Measurements from ENCODE around the gene TMEM219.

The TMEM219 gene

DNA sequence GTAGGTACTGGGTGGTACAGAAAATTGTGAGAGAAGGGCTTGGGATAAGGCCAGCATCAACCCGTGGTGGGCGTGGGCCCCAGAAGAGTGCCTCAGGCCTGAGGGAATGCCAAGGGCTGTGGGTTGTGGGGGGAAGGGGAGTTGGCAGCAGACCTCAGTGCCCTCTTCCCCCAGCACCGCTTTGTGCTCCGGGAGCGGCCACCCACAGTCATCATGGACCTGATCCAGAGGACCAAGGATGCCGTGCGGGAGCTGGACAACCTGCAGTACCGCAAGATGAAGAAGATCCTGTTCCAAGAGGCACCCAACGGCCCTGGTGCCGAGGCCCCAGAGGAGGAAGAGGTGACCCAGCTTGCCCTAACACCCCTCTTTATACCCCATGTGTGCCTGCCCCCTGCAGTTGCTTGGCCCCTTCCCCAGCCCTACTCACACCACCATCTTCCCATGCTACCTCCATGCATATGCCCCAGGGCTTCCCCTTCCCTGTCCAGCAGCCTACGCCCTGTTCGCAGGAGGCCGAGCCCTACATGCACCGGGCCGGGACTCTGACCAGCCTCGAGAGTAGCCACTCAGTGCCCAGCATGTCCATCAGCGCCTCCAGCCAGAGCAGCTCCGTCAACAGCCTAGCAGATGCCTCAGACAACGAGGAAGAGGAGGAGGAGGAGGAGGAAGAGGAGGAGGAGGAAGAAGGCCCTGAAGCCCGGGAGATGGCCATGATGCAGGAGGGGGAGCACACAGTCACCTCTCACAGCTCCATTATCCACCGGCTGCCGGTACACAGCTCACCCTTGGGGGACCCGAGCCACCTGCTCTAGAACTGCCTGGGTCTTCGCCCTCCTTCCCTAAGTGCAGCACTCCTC, 20.9 kb downstream of the TMEM219 start:
- no peak for DNase-seq (ENCODE audit: low read depth, low spot score)

GRCh38 chr16:29983420-29984136, 21.7 kb downstream of the TMEM219 start:
- DNase-seq (ENCODE audit: low read depth, low spot score) = no peak

GRCh38 chr16:29984137-29984763, 22.4 kb downstream of the TMEM219 start:
- DNase-seq (ENCODE audit: low read depth, low spot score) = no peak

DNA sequence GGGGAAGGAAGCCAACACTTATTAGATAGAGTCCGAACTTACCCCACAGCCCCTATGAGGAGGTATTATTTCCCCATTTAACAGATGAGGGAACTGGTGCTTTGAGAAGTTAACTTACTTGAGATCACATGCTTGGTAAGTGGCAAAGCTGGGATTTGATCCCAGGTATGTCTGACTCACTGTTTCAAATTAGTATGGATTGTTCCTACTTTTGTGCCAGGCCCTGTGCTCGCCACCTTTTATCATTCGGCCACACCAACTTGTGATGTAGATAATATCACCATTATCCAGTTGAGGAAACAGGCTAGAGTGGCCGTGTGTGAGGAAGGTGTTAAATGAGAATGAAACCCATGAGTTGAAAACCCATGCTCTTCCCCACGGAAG, 22.9 kb downstream of the TMEM219 start:
- DNase-seq (ENCODE audit: low read depth, low spot score) = no peak

DNA sequence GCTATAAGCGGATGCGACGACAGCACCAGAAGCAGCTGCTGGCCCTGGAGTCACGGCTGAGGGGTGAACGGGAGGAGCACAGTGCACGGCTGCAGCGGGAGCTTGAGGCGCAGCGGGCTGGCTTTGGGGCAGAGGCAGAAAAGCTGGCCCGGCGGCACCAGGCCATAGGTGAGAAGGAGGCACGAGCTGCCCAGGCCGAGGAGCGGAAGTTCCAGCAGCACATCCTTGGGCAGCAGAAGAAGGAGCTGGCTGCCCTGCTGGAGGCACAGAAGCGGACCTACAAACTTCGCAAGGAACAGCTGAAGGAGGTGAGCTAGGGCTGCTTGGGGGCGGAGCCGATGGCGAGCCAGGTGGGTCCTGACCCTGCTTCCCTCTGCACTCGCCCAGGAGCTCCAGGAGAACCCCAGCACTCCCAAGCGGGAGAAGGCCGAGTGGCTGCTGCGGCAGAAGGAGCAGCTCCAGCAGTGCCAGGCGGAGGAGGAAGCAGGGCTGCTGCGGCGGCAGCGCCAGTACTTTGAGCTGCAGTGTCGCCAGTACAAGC, 23.5 kb downstream of the TMEM219 start:
- DNase-seq (ENCODE audit: low read depth, low spot score) = no peak

- DNase-seq (ENCODE audit: low read depth, low spot score) = no peak
Observed at GRCh38 chr16:29986231-29986630, 24.4 kb downstream of the TMEM219 start.

DNA sequence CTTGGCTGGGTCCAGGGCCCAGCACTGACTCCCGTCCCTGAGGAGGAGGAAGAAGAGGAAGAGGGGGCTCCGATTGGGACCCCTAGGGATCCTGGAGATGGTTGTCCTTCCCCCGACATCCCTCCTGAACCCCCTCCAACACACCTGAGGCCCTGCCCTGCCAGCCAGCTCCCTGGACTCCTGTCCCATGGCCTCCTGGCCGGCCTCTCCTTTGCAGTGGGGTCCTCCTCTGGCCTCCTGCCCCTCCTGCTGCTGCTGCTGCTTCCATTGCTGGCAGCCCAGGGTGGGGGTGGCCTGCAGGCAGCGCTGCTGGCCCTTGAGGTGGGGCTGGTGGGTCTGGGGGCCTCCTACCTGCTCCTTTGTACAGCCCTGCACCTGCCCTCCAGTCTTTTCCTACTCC, 25.1 kb downstream of the TMEM219 start:
- DNase-seq (ENCODE audit: low read depth, low spot score) = no peak

GRCh38 chr16:29987371-29988085, 25.6 kb downstream of the TMEM219 start:
- DNase-seq (ENCODE audit: low read depth, low spot score) = no peak

DNA sequence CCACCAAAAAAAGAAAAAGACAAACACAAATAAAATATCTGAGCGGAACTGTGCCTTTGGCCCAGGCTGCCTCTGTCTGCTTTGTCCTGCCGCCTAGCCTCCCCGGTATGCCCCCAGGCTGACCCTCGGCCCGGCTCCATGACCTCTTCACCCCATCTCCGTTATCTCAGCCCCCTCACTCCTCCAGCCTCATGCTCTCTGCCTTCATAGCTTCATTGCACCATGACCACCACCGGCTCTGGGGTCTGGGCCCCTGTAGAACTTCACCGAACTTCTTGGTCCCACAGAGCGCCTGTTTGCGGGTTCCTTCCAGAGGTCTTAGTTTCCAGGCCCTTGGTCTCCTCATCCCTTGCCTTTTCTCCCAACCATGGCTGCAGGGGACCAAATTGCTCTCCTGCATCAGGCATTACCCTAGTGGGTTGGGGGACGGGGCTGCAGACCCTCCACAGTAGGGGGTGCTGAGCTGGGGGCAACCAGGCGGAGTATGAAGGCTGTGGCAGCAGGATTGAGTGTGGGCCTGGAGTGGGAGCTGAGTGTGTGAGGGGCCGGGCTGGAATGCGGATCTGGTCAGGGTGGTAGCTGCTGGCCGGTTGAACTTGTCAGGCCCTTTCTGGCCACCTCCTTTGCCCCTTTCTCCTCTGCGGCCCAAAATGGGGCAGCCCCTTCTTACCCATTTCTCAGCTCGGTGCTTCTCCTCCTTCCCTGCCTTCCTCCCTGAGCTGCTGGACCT, 26.6 kb downstream of the TMEM219 start:
- no peak for DNase-seq (ENCODE audit: low read depth, low spot score)

- DNase-seq (ENCODE audit: low read depth, low spot score) = no peak
Observed at GRCh38 chr16:29989111-29989858, 27.4 kb downstream of the TMEM219 start.

GRCh38 chr16:29990034-29990433, 28.2 kb downstream of the TMEM219 start:
- DNase-seq (ENCODE audit: low read depth, low spot score) = no peak

DNA sequence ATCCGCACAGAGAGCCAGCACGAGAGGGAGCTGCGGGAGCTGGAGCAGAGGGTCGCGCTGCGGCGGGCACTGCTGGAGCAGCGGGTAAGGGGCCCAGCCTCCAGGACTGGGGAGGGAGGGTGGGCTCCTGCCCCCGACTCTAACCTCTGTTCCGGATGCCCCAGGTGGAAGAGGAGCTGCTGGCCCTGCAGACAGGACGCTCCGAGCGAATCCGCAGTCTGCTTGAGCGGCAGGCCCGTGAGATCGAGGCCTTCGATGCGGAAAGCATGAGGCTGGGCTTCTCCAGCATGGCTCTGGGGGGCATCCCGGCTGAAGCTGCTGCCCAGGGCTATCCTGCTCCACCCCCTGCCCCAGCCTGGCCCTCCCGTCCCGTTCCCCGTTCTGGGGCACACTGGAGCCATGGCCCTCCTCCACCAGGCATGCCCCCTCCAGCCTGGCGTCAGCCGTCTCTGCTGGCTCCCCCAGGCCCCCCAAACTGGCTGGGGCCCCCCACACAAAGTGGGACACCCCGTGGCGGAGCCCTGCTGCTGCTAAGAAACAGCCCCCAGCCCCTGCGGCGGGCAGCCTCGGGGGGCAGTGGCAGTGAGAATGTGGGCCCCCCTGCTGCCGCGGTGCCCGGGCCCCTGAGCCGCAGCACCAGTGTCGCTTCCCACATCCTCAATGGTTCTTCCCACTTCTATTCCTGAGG, 29.1 kb downstream of the TMEM219 start:
- DNase-seq (ENCODE audit: low read depth, low spot score) = no peak

DNA sequence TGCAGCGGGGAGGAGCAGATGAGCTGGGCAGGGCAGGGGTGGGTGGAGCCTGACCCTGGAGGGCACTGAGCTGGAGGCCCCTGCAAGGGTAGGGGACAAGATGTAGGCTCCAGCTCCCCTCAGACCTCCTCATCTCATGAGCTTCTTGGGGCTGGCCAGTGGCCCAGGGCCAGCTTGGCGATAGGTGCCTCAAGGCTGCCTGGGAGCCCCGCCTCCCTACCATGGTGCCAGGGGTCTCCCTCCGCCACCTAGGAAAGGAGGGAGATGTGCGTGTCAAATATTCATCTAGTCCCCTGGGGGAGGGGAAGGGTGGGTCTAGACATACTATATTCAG, 29.7 kb downstream of the TMEM219 start:
- DNase-seq (ENCODE audit: low read depth, low spot score) = no peak

DNA sequence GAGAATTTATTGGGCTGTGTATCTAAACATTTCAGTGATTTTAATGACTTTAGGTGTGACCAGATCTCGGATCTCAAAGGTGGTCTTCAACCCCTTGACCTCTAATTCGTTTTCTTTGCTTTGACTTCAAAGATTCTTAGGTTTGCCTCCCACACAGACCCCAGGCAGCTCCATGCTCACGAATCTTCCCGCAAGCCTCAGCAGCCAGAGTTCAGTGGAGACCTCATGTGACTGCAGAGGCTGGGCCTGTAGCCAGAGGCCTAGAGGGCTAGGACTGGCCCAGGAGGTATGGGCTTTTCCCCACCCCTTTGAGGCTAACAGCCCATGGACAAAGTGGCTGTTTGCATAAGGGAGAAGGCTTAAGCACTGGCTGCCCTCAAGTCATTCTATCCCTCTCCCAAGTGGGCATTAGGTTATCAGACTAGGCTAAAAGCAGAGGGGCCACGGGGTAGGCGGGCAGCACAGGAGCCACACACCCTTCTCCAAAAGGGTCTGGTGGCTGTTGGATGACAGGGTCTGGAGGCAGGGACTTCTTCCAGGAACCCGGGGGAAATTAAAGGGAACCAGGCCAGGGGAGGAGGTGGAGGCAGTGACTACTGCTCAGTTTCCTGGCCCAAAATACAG, 30.6 kb downstream of the TMEM219 start:
- no peak for DNase-seq (ENCODE audit: low read depth, low spot score)

DNA sequence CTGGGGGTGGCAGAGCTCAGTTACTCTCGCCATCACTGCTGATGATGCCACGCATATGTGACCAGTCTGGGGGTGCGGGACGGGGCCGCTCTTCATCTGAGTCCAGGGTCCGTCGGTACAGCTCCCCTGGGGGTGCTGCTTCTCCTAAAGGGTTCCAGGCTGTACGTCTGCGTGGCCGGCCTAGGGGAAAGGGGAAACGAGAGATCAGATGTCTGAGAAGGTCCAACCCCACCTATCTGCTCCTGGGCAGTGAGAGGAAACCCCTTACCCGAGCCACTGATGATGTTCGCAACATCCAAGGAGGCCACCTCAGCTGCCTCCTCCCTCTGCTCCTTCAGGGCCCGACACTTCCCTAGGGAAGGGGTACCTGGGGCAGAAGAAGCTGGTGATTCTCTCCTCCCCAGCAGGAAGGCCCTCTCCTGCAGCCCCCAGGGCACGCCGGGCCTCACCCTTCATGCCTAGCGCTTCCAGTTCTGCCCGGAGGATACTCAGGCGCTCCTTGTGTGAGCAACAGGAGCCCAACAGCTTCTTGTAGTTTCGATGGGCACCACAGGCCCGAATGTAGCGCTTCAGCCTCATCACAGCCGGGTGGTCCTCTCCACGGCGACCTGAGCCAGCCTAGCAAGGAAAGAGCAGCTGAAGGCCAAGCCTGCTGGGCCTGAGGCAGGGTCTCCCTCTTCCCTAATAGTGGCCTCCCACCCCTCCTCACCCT, 31.5 kb downstream of the TMEM219 start:
- DNase-seq (ENCODE audit: low read depth, low spot score) = no peak

DNA sequence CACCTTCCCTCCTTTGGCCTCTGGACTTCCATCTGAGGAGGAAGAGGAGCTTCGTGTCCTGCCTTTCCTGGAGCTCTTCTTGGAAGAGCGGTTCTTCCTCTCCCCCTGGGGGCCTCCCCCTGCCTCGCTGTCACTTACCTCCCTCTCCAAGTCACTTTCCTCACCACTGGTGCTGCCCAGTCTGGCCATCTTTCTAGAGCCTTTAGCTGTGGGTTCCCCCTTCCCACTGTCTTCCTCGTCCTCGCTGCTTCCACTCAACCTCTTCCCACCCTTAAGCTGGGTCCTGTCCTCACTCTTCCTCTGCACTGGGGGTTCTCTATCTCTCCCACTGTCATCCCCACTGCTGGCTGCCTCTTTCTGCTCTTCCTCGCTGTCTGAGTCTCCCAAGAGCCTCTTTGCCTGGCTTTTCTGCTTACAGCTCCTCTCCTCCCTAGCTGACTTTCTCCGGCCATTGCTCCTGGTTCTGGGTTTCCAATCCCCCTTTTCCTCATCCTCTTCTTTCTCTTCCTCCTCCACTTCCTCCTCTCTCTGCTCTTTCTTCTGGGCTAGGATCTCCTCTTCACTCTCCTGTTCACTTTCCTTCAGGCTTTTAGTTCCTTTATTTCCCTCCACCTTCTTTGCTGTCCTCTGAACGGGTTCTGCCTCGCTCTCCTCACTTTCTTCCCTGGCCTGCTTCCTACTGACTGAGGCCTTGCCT, 32.2 kb downstream of the TMEM219 start:
- no peak for DNase-seq (ENCODE audit: low read depth, low spot score)

- DNase-seq (ENCODE audit: low read depth, low spot score) = no peak
Observed at GRCh38 chr16:29994600-29995323, 32.9 kb downstream of the TMEM219 start.
